Endothelial cell of umbilical vein (primary cell): Measurements from ENCODE around the gene BACH2. TPM values are rescaled to one million over a fixed set of nuclear protein-coding genes. Genes with fewer than 3 reads are reported as not detected.

Experiments used
- BruUV-seq: library from RNA; stranded (reverse); fragments of 400-500 nt; replicated peaks from 2 replicates; lab custom pipeline; 2021; lab: Mats Ljungman, UMichigan
- CTCF ChIA-PET: fragments of 300-600, 350-600 bp; sonication (Branson Sonifier 250); formaldehyde crosslinking; loops from one replicate; lab custom pipeline; 2021; ENCODE audit warnings: antibody characterized with exemption, inconsistent platforms; lab: Charles Lee
- POLR2A ChIA-PET: fragments of 300-600, 350-600 bp; sonication (Branson Sonifier 250); formaldehyde crosslinking; loops from one replicate; lab custom pipeline; 2021; ENCODE audit warnings: antibody characterized with exemption, inconsistent platforms; lab: Charles Lee
- DNase-seq: peaks from one replicate; pipeline ENCODE4 v3.0.0-alpha.2; 2011; ENCODE audit warnings: low read depth, low spot score
- FAIRE-seq: peaks from 2 replicates; lab custom pipeline; 2011; peaks lifted over from hg19 to GRCh38; lab: Jason Lieb, UNC
- H2AFZ ChIP-seq: 2 replicates; pipeline ENCODE4 v1.6.0; 2012; ENCODE audit warnings: low read depth, low read length, control low read depth, inconsistent platforms
- H3K27ac ChIP-seq: 2 replicates; pipeline ENCODE4 v1.5.1; 2011; ENCODE audit warnings: low read depth, mild to moderate bottlenecking, control low read depth, low read length, moderate library complexity; ENCODE audit not compliant: insufficient read depth
- H3K27me3 ChIP-seq, 2 experiments: 2 replicates each; pipeline versions ENCODE4 v1.6.0 to v1.6.1; 2011; ENCODE audit warnings: low read length in 2 of 2, mixed read lengths in 1 of 2; ENCODE audit not compliant: control insufficient read depth in 2 of 2, insufficient read depth in 2 of 2
- H3K36me3 ChIP-seq, 2 experiments: 2 replicates in 1 of 2; 3 replicates in 1 of 2; pipeline ENCODE4 v1.5.1; 2011; ENCODE audit warnings: low read length in 2 of 2, mild to moderate bottlenecking in 1 of 2, moderate library complexity in 1 of 2; ENCODE audit not compliant: control insufficient read depth in 2 of 2, insufficient read depth in 2 of 2; ENCODE audit errors: extremely low read depth in 1 of 2
- H3K4me1 ChIP-seq: 3 replicates; pipeline ENCODE4 v1.5.1; 2011; ENCODE audit warnings: mild to moderate bottlenecking, low read length; ENCODE audit not compliant: control insufficient read depth, insufficient read depth; ENCODE audit errors: extremely low read depth
- H3K4me2 ChIP-seq: 2 replicates; pipeline ENCODE4 v1.6.1; 2011; ENCODE audit warnings: low read length, control low read depth, mixed read lengths; ENCODE audit not compliant: insufficient read depth
- H3K4me3 ChIP-seq, 3 experiments: fragments of 200-600 bp in 1 of 3; sonication (generic), shearing (Covaris generic) in 1 of 3; replicated peaks in 1 of 3; 2 replicates each; pipeline ENCODE4 v1.5.1; 2011 to 2016; ENCODE audit warnings: control low read depth in 3 of 3, low read length in 3 of 3, mild to moderate bottlenecking in 2 of 3, inconsistent platforms in 1 of 3, low read depth in 1 of 3, moderate library complexity in 1 of 3; ENCODE audit not compliant: insufficient read depth in 1 of 3
- H3K79me2 ChIP-seq: 2 replicates; pipeline ENCODE4 v1.6.0; 2012; ENCODE audit warnings: low read length, inconsistent platforms; ENCODE audit not compliant: control insufficient read depth, insufficient read depth
- H3K9ac ChIP-seq: replicated peaks from 2 replicates; pipeline ENCODE3; 2011; ENCODE audit warnings: low read length, control low read depth; ENCODE audit not compliant: insufficient read depth; ENCODE audit errors: extremely low read depth
- H3K9me1 ChIP-seq: replicated peaks from 3 replicates; pipeline ENCODE4 v1.6.0; 2011; ENCODE audit warnings: mild to moderate bottlenecking, low read length; ENCODE audit not compliant: control insufficient read depth, insufficient read depth; ENCODE audit errors: extremely low read depth
- H3K9me3 ChIP-seq: replicated peaks from 2 replicates; pipeline ENCODE4 v1.5.1; 2012; ENCODE audit warnings: low read length, inconsistent platforms; ENCODE audit not compliant: control insufficient read depth, insufficient read depth
- H4K20me1 ChIP-seq: replicated peaks from 2 replicates; pipeline ENCODE3; 2011; ENCODE audit warnings: mild to moderate bottlenecking, low read length; ENCODE audit not compliant: control insufficient read depth, insufficient read depth; ENCODE audit errors: extremely low read depth
- CTCF ChIP-seq, 2 donors: IDR thresholded peaks; 1 replicate in 1 of 2; 2 replicates in 1 of 2; pipeline ENCODE4 v1.5.1; 2011; ENCODE audit warnings: low read length in 2 of 2, mild to moderate bottlenecking in 2 of 2, moderate library complexity in 2 of 2, control low read depth in 1 of 2, inconsistent platforms in 1 of 2, low read depth in 1 of 2; ENCODE audit not compliant: insufficient read depth in 1 of 2; ENCODE audit errors: extremely low read depth in 1 of 2
- EZH2 ChIP-seq: IDR thresholded peaks from 2 replicates; pipeline ENCODE4 v1.6.1; 2012; ENCODE audit warnings: borderline replicate concordance, low read depth, mild to moderate bottlenecking, moderate library complexity, low read length, inconsistent platforms; ENCODE audit not compliant: severe bottlenecking
- FOS ChIP-seq: IDR thresholded peaks from 2 replicates; pipeline ENCODE4 v1.6.1; 2011; ENCODE audit warnings: mild to moderate bottlenecking, low read length, moderate library complexity, borderline replicate concordance; ENCODE audit not compliant: insufficient read depth
- GATA2 ChIP-seq: IDR thresholded peaks from 2 replicates; pipeline ENCODE4 v1.7.0; 2011; ENCODE audit warnings: low read depth, mild to moderate bottlenecking, moderate library complexity, mixed read lengths, low read length; ENCODE audit not compliant: insufficient read length, insufficient read depth
- JUN ChIP-seq: IDR thresholded peaks from 2 replicates; pipeline ENCODE4 v1.6.1; 2011; ENCODE audit warnings: borderline replicate concordance, low read depth; ENCODE audit not compliant: insufficient read length, insufficient read depth
- MAX ChIP-seq: IDR thresholded peaks from 2 replicates; pipeline ENCODE4 v1.6.1; 2011; ENCODE audit not compliant: insufficient read depth, insufficient read length
- MYC ChIP-seq: IDR thresholded peaks from one replicate; pipeline ENCODE4 v1.6.1; 2011; ENCODE audit warnings: mild to moderate bottlenecking, low read depth, low read length
- POLR2A ChIP-seq: IDR thresholded peaks from 2 replicates; pipeline ENCODE4 v1.6.1; 2012; ENCODE audit warnings: low read depth, mild to moderate bottlenecking, control low read depth, low read length
- dilution Hi-C: fragments of 300-500 bp; cut with MboI; formaldehyde crosslinking; loops from one replicate; pipeline ENCODE4 v1.15.0; 2019; ENCODE audit warnings: low sequenced_read_pairs; ENCODE audit not compliant: extremely low pct_ligation_motif_present
- intact Hi-C: fragments of 100-400 bp; cut with micrococcal nuclease; formaldehyde crosslinking; loops from one replicate; pipeline ENCODE4 v1.10.0; 2022
- polyA plus RNA-seq, 4 experiments: library from polyadenylated mRNA; depleted of rRNA in 3 of 4; stranded (reverse) in 3 of 4; unstranded in 1 of 4; fragments of >200 nt; gene quantifications; 2 replicates each; pipeline versions ENCODE4 v1.2.1 to v1.2.3, GENCODE V29; 2011 to 2012; ENCODE audit warnings: missing spikeins in 1 of 4
- total RNA-seq: library from RNA; stranded (reverse); gene quantifications from 2 replicates; pipeline ENCODE4 v1.2.3, GENCODE V29; 2021

Gene BACH2
- total and polyA plus RNA-seq, 2 donors (not counting 3 experiments of a cell fraction or from before 2014, with no cell fraction given): 1.7 to 5.6 TPM

- intact Hi-C loops: no loop called here
- dilution Hi-C loops: no loop called here
- H3K9ac ChIP-seq: no peak overlapping the region
- DNase-seq (no peak), FAIRE-seq (no peak)
- no peak overlapping the region for H3K4me2 ChIP-seq
- H4K20me1 ChIP-seq: no peaks in the 10 kb centered on the region
- H3K9me3 ChIP-seq: no peaks in the 10 kb centered on the region
- H3K4me3 ChIP-seq: no peak overlapping the region
- CTCF ChIA-PET: no interaction called here
- H3K79me2 ChIP-seq: no peaks in the 10 kb centered on the region
- no peaks in the 10 kb centered on the region for H3K9me1 ChIP-seq
- H2AFZ ChIP-seq: no peak overlapping the region
- BruUV-seq: no TSS peak
- H3K4me1 ChIP-seq: no peaks in the 10 kb centered on the region
- no peak overlapping the region for H3K27ac ChIP-seq
- TF ChIP-seq GATA2 (no peak), EZH2 (no peak), JUN (no peak), MAX (no peak), FOS (no peak), POLR2A (no peak), CTCF (IDR thresholded peaks at IDR 0.05; ENCODE audit: extremely low read depth in 1 of 2, insufficient read depth in 1 of 2, low read depth in 1 of 2, low read length in 2 of 2) (no peak), MYC (no peak)
- POLR2A ChIA-PET: no interaction called here
- H3K36me3 ChIP-seq: no peaks in the 10 kb centered on the region
- peaks cover 1 to 3% of the 10 kb centered on the region in 2 experiments for H3K27me3 ChIP-seq
Observed at GRCh38 chr6:90144396-90144795, 152.2 kb downstream of the BACH2 start.
